GM12891 (cell line): ENCODE data around the gene DYNC1H1.

Experiments used
- DNase-seq: peaks from one replicate; pipeline ENCODE4 v3.0.0; 2011; ENCODE audit warnings: low spot score; ENCODE audit not compliant: insufficient read length
- FAIRE-seq: peaks from 2 replicates; lab custom pipeline; 2011; peaks lifted over from hg19 to GRCh38; lab: Jason Lieb, UNC
- PAX5 ChIP-seq: IDR thresholded peaks from 2 replicates; pipeline ENCODE4 v1.6.1; 2011; ENCODE audit warnings: low read length, moderate library complexity, mild to moderate bottlenecking; ENCODE audit not compliant: insufficient read depth, severe bottlenecking
- POLR2A ChIP-seq: IDR thresholded peaks from 2 replicates; pipeline ENCODE4 v1.6.1; 2011; ENCODE audit warnings: low read depth, low read length, control low read depth
- POLR2AphosphoS5 ChIP-seq: IDR thresholded peaks from 2 replicates; pipeline ENCODE4 v1.6.1; 2011; ENCODE audit warnings: low read depth, low read length, control low read depth
- POU2F2 ChIP-seq: IDR thresholded peaks from 2 replicates; pipeline ENCODE4 v1.6.1; 2011; ENCODE audit warnings: low read depth, mild to moderate bottlenecking, control low read depth, low read length, moderate library complexity
- SPI1 ChIP-seq: IDR thresholded peaks from 2 replicates; pipeline ENCODE4 v1.6.1; 2011; ENCODE audit warnings: low read depth, low read length, control low read depth
- TAF1 ChIP-seq: IDR thresholded peaks from 2 replicates; pipeline ENCODE4 v1.6.1; 2011; ENCODE audit warnings: low read depth, low read length, control low read depth

DYNC1H1 gene

GRCh38 chr14:102020058-102020971 lies 55.9 kb downstream of the DYNC1H1 start:
- no peak for DNase-seq
- TF ChIP-seq TAF1 (no peak), SPI1 (no peak)
- FAIRE-seq: no peak

GRCh38 chr14:102026934-102027333 lies 62.6 kb downstream of the DYNC1H1 start:
- TF ChIP-seq PAX5 (no peak), POLR2A (no peak), TAF1 (no peak), POLR2AphosphoS5 (no peak), POU2F2 (no peak), SPI1 (no peak)
- DNase-seq: no peak
- FAIRE-seq: no peak

DNA sequence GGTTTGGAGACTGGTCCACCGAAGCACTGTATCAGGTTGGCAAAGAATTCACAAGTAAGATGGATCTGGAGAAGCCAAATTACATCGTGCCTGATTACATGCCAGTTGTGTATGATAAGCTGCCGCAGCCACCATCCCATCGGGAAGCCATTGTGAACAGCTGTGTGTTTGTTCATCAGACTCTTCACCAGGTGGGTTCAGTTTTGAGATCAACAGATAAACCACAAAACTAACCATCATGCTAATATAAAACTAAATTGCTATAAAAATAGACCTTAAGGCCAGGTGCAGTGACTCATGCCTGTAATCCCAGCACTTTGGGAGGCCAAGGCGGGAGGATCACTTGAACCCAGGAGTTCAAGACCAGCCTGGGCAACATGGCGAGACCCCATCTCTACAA lies 63.6 kb downstream of the DYNC1H1 start:
- TF ChIP-seq POLR2A (no peak), TAF1 (no peak), PAX5 (no peak), POLR2AphosphoS5 (no peak), POU2F2 (no peak), SPI1 (no peak)
- FAIRE-seq: no peak
- no peak for DNase-seq

- DNase-seq: no peak
- no peak for FAIRE-seq
- TF ChIP-seq POU2F2: no peak
- TF ChIP-seq TAF1: no peak
- no peak for TF ChIP-seq PAX5
- no peak for TF ChIP-seq SPI1
- no peak for TF ChIP-seq POLR2A
- no peak for TF ChIP-seq POLR2AphosphoS5
These were observed 64.4 kb downstream of the DYNC1H1 start for GRCh38 chr14:102028733-102029132.

DNA sequence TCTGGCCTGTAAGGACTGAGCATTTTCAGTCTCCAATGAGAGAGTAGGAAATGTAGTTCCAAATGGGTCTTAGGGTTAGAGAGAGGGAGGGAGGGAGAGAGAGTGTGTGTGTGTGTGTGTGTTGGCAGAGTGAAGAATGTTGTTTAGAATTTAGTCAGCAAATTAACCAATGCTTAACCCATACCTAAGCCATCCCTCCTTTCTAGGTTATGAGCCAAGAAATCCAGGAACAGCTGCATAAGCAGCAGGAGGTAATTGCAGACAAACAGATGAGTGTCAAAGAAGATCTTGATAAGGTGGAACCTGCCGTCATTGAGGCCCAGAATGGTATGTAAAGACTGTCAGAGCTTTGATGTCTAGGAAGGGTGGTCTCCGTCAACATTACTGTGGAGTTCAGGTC lies 65.6 kb downstream of the DYNC1H1 start:
- FAIRE-seq (no peak), DNase-seq (no peak)

GRCh38 chr14:102033241-102033640 lies 68.9 kb downstream of the DYNC1H1 start:
- no peak for FAIRE-seq
- TF ChIP-seq POLR2AphosphoS5 (no peak), POU2F2 (no peak)
- no peak for DNase-seq

More for the DNA sequence above, 65.6 kb downstream of the DYNC1H1 start:
- no peak for TF ChIP-seq POLR2A
- TF ChIP-seq POU2F2: no peak
- TF ChIP-seq POLR2AphosphoS5: no peak
- TF ChIP-seq TAF1: no peak
- no peak for TF ChIP-seq PAX5
- TF ChIP-seq SPI1: no peak

GRCh38 chr14:102034301-102034700 lies 69.9 kb downstream of the DYNC1H1 start:
- FAIRE-seq (no peak), DNase-seq (no peak)
- TF ChIP-seq TAF1 (no peak), POLR2AphosphoS5 (no peak), POLR2A (no peak), PAX5 (no peak), POU2F2 (no peak), SPI1 (no peak)

DNA sequence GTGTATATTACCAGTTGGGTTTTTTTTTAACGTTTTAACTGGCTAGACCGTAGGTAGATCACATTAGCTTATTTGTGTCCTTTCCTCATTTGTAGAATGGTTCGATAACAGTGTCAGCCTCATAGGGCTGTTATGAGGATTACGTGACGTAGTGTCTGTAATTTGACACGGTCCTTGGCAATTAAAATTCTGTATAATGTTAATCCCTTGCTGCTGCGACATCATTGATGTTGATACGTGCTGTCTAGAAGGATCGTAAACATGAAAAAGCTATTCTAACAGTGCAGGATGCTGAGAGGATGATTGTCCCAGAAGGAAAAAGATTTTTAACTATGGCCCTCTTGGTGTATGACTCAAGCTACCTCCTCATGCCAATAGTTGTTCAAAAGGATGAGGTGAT lies 71.5 kb downstream of the DYNC1H1 start:
- FAIRE-seq (no peak), DNase-seq (no peak)
- TF ChIP-seq PAX5: no peak
- TF ChIP-seq POLR2A: no peak
- no peak for TF ChIP-seq POLR2AphosphoS5
- TF ChIP-seq TAF1: no peak
- no peak for TF ChIP-seq POU2F2
- no peak for TF ChIP-seq SPI1

DNA sequence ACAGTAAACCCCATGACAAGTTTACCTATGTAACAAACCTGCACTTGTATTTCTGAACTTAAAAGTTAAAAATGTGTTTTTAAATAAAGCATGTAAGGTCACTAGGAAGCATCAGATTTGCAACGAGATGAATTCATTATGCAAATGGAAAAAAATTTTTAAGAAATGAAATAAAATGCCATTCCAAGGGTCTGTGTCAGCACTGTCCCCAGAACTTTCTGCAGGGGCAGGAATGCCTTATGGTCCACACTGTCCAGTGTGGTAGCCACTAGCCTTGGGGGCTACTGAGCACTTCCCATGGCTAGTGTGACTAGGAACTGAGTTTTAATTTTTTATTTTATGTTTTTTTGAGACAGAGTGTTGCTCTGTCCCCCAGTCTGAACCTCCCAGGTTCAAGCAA lies 73.3 kb downstream of the DYNC1H1 start:
- FAIRE-seq (no peak), DNase-seq (no peak)
- TF ChIP-seq TAF1 (no peak), POLR2AphosphoS5 (no peak), POU2F2 (no peak), PAX5 (no peak), SPI1 (no peak), POLR2A (no peak)

- no peak for FAIRE-seq
- no peak for DNase-seq
- TF ChIP-seq POLR2AphosphoS5 (no peak), SPI1 (no peak), PAX5 (no peak), POLR2A (no peak)
These were observed 74.8 kb downstream of the DYNC1H1 start for GRCh38 chr14:102039157-102039556.
